ENCODE results near the gene PKMYT1. TPM values are rescaled to one million over a fixed set of nuclear protein-coding genes. Genes with fewer than 3 reads are reported as not detected.
"Not testable (repeated sequence)": the region's sequence is repeated elsewhere in the genome, so short reads cannot be mapped to it uniquely, and the experiment has no call there.

The PKMYT1 gene
- polyA plus RNA-seq, 4 donors = 13.1 to 26.8 (median 16.5) TPM

GRCh38 chr16:2963723-2964474 lies 16.3 kb downstream of the PKMYT1 start, which contains the start of gene KREMEN2:
TSS of gene KREMEN2 (plus strand) at chr16:2964275. CDS start at chr16:2964521, 246 bp downstream.
- DNase-seq (ENCODE audit: low read depth in 4 of 4, low spot score in 3 of 4) = no peak

GRCh38 chr16:2963074-2963722 lies 17.0 kb downstream of the PKMYT1 start:
- DNase-seq (ENCODE audit: low read depth in 4 of 4, low spot score in 3 of 4) = no peak

GRCh38 chr16:2962334-2963073 lies 17.7 kb downstream of the PKMYT1 start:
- no peak for DNase-seq (ENCODE audit: low read depth in 4 of 4, low spot score in 3 of 4)

GRCh38 chr16:2960183-2961010 lies 19.8 kb downstream of the PKMYT1 start:
- no peak for DNase-seq (ENCODE audit: low read depth in 4 of 4, low spot score in 3 of 4)

GRCh38 chr16:2959206-2959605 lies 21.0 kb downstream of the PKMYT1 start:
- no peak for DNase-seq (ENCODE audit: low read depth in 4 of 4, low spot score in 3 of 4)

GRCh38 chr16:2956579-2956956 lies 23.7 kb downstream of the PKMYT1 start:
- DNase-seq (ENCODE audit: low read depth in 4 of 4, low spot score in 3 of 4) = no peak

GRCh38 chr16:2955779-2956578 lies 24.3 kb downstream of the PKMYT1 start:
- no peak for DNase-seq (ENCODE audit: low read depth in 4 of 4, low spot score in 3 of 4)

- DNase-seq (ENCODE audit: low read depth in 4 of 4, low spot score in 3 of 4) = no peak
Observed at GRCh38 chr16:2955438-2955778, 24.8 kb downstream of the PKMYT1 start.

GRCh38 chr16:2954656-2955381 lies 25.4 kb downstream of the PKMYT1 start:
- DNase-seq (ENCODE audit: low read depth in 4 of 4, low spot score in 3 of 4) = no peak

- DNase-seq (ENCODE audit: low read depth in 4 of 4, low spot score in 3 of 4) = no peak
Observed at GRCh38 chr16:2953706-2954627, 26.3 kb downstream of the PKMYT1 start.

GRCh38 chr16:2952679-2953078 lies 27.6 kb downstream of the PKMYT1 start:
- DNase-seq (ENCODE audit: low read depth in 4 of 4, low spot score in 3 of 4) = no peak

GRCh38 chr16:2950773-2951172 lies 29.5 kb downstream of the PKMYT1 start:
- no peak for DNase-seq (ENCODE audit: low read depth in 4 of 4, low spot score in 3 of 4)

GRCh38 chr16:2950353-2950724 lies 29.9 kb downstream of the PKMYT1 start:
- DNase-seq (ENCODE audit: low read depth in 4 of 4, low spot score in 3 of 4) = no peak

- no peak for DNase-seq (ENCODE audit: low read depth in 4 of 4, low spot score in 3 of 4)
Observed at GRCh38 chr16:2949705-2950352, 30.4 kb downstream of the PKMYT1 start.

GRCh38 chr16:2948807-2949704 lies 31.2 kb downstream of the PKMYT1 start:
- no peak for DNase-seq (ENCODE audit: low read depth in 4 of 4, low spot score in 3 of 4)

GRCh38 chr16:2946649-2947048 lies 33.6 kb downstream of the PKMYT1 start:
- no peak for DNase-seq (ENCODE audit: low read depth in 4 of 4, low spot score in 3 of 4)

GRCh38 chr16:2943716-2944115 lies 36.5 kb downstream of the PKMYT1 start:
- not testable (repeated sequence) for DNase-seq (ENCODE audit: low read depth in 4 of 4, low spot score in 3 of 4)

All from left renal pelvis (tissue), 4 donors.